SJCRH30 (cell line): ENCODE data around the gene SAE1. TPM values are rescaled to one million over a fixed set of nuclear protein-coding genes. Genes with fewer than 3 reads are reported as not detected.
"Not testable (repeated sequence)": the region's sequence is repeated elsewhere in the genome, so short reads cannot be mapped to it uniquely, and the experiment has no call there.

Source experiments
- DNase-seq, 2 experiments: peaks; one replicate each; pipeline ENCODE4 v3.0.0-alpha.2; 2015 to 2020
- H3K27ac ChIP-seq: fragments of 250-450 bp; sonication (Bioruptor Pico); 2 replicates; pipeline ENCODE4 v1.5.1; 2020; ENCODE audit warnings: mild to moderate bottlenecking, moderate library complexity
- H3K27me3 ChIP-seq: fragments of 250-450 bp; sonication (Bioruptor Pico); 2 replicates; pipeline ENCODE4 v1.5.1; 2020; ENCODE audit warnings: mild to moderate bottlenecking, moderate library complexity
- H3K36me3 ChIP-seq: fragments of 250-450 bp; sonication (Bioruptor Pico); 2 replicates; pipeline ENCODE4 v1.5.1; 2020; ENCODE audit warnings: mild to moderate bottlenecking, moderate library complexity
- H3K4me1 ChIP-seq: fragments of 250-450 bp; sonication (Bioruptor Pico); 2 replicates; pipeline ENCODE4 v1.5.1; 2020; ENCODE audit warnings: mild to moderate bottlenecking, moderate library complexity
- H3K4me3 ChIP-seq: fragments of 250-450 bp; sonication (Bioruptor Pico); 2 replicates; pipeline ENCODE4 v1.5.1; 2020; ENCODE audit warnings: mild to moderate bottlenecking, moderate library complexity
- H3K9me3 ChIP-seq: fragments of 250-450 bp; sonication (Bioruptor Pico); replicated peaks from 2 replicates; pipeline ENCODE4 v1.5.1; 2020; ENCODE audit warnings: mild to moderate bottlenecking, moderate library complexity
- total RNA-seq: library from RNA; depleted of rRNA; stranded (reverse); fragments of >200 nt; shearing (Covaris generic); gene quantifications from 2 replicates; pipeline ENCODE4 v1.2.3, GENCODE V29; 2014

The SAE1 gene
- total RNA-seq, 1 experiment from 2014 or later: 219 TPM

DNA sequence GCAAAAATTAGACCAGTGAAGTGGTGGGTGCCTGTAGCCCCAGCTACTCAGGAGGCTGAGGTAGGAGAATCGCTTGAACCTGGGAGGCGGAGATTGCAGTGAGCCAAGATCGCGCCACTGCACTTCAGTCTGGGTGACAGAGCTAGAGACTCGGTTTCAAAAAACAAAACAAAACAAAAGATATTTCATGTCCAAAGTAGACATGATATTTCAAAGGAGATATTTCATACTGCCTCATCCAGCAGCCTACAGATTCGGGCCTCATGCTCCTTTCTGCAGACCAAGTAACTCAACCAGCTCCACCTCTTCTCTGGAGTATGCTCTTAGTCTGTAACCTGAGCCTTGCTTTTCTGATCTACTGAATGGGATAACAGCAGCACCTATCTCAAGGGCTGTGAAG is 32.0 kb upstream of the SAE1 start:
- H3K4me3 ChIP-seq: no peak overlapping the region

DNA sequence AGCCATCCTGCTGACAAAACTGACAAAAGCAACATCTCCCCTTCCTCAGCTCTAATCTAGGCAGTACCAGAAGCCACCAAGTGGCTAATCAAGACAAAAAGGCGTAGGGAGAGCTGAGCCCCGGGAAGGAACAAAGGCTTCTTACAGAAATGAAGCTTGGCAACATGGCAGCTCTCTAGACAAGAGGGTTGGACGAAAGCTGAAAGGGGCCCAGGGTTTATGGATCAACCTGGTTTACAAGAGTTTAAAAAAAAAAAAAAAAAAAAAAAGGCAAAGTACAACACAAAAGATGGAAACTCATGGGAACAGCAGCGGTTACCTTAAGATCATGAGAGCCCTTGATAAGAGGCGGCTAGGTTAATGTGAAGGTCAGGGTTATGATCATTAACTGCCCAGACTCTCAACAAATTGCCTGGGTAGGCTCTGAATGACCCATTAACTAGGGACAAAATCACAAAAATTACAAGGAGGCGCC is 31.0 kb upstream of the SAE1 start:
- no peaks in the 10 kb centered on the region for H3K4me1 ChIP-seq
- no peak for DNase-seq
- no peaks in the 10 kb centered on the region for H3K9me3 ChIP-seq
- H3K4me3 ChIP-seq: no peak overlapping the region
- peaks cover 17% of the 10 kb centered on the region for H3K36me3 ChIP-seq
- H3K27me3 ChIP-seq: no peaks in the 10 kb centered on the region
- no peak overlapping the region for H3K27ac ChIP-seq

More for the DNA sequence above, 32.0 kb upstream of the SAE1 start:
- peaks cover 26% of the 10 kb centered on the region for H3K36me3 ChIP-seq
- DNase-seq: no peak
- no peaks in the 10 kb centered on the region for H3K4me1 ChIP-seq
- H3K9me3 ChIP-seq: no peaks in the 10 kb centered on the region
- H3K27me3 ChIP-seq: no peaks in the 10 kb centered on the region
- H3K27ac ChIP-seq: no peak overlapping the region

DNA sequence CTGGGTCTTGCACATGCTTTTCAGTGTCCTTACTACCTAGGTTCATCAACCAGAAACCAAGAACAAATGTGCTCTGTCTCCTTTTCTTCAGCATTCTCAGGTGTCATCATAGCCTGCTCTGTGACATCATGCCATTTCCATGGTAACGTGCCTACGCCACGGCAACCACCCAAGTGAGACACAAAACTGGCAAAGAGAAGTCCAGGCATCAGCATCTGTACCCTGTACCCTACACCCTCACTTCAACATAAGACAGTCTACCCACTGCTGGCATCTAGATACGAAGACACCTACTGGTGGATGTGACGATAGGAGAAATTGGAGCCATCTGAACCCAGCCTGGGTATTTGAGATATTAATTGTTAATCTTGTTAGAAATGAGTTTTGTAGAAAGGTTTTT is 30.3 kb upstream of the SAE1 start:
- no peak overlapping the region for H3K4me3 ChIP-seq
- H3K36me3 ChIP-seq: peaks cover 20% of the 10 kb centered on the region
- H3K4me1 ChIP-seq: no peaks in the 10 kb centered on the region
- no peaks in the 10 kb centered on the region for H3K27me3 ChIP-seq
- no peak for DNase-seq
- no peaks in the 10 kb centered on the region for H3K9me3 ChIP-seq
- no peak overlapping the region for H3K27ac ChIP-seq

DNA sequence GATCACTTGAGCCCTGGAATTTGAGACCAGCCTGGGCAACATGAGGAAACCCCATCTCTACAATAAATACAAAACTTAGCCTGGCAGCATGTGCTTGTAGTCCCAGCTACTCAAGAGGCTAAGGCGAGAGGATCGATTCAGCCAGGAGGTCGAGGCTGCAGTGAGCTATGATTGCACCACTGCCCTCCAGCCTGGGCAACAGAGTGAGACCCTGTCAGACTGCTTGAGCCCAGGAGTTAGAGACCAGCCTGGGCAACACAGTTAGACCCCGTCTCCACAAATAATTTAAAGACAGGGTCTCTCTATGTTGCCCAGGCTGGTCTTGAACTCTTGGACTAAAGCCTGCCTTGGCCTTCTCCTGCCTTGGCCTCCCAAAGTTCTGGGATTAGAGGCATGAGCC is 29.5 kb upstream of the SAE1 start:
- not testable (repeated sequence) for DNase-seq, H3K4me1 ChIP-seq, H3K4me3 ChIP-seq, H3K9me3 ChIP-seq, H3K27ac ChIP-seq, H3K27me3 ChIP-seq
- H3K36me3 ChIP-seq: peaks cover 24% of the 10 kb centered on the region

DNA sequence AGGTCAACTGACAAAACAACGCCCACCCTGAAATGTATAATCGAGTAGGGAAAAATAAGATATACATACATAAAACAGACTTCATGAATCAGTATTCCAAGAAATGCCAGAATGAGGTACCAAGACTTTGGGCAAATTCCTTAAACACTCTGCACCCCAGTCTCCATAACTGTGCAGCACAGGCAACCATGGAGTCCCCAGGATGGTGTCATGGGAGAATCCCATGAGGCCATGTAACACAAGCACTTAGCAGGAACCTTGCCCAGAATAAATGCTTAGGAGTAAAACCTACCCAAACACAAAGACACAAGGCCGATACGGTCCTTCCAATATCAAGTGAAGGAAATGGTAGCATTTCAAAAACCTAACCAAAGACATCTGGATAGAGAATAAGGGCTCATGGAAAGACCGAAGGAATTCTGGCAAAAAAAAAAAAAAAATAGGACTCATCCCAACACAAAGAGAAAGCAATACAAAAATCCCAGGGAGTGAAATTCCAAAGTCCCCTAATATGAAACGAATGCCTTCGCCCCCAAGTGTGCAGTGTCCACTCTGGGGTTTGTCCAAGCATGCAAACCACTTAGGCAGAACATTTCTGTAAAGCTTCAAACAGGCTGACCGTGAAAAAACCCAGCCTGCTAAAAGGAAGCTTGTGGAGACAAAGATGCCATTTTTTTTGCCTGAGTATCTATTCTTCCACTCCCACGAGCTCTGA is 28.1 kb upstream of the SAE1 start:
- DNase-seq: no peak
- no peaks in the 10 kb centered on the region for H3K9me3 ChIP-seq
- no peak overlapping the region for H3K4me3 ChIP-seq
- H3K27ac ChIP-seq: no peak overlapping the region
- H3K27me3 ChIP-seq: no peaks in the 10 kb centered on the region
- peaks cover 26% of the 10 kb centered on the region for H3K36me3 ChIP-seq
- no peaks in the 10 kb centered on the region for H3K4me1 ChIP-seq

DNA sequence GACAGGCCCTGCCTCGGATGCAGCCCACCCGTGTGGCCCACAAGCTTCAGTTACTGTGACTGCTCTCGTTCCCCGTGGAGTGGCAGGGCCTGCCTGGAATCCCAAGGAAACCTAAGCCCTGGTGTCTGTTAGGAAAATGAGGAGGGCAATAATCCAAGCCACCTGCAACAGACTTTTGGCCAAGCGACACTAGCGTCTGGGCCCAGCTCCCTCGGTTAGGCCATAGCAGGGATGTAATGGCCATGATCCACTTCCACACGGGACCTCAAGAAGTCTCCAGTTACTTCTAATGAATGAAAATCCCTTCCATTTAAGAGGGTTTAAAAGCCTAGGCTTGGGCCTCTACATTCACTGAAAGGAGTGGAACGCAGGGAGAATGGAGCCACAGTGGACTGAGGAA is 26.0 kb upstream of the SAE1 start:
- Histone ChIP-seq H3K36me3 (peaks cover 31% of the 10 kb centered on the region), H3K27ac (no peak overlapping the region), H3K4me3 (no peak overlapping the region), H3K27me3 (no peaks in the 10 kb centered on the region), H3K9me3 (no peaks in the 10 kb centered on the region), H3K4me1 (peaks cover 3% of the 10 kb centered on the region; the same call in 1 of the 2 replicates)
- no peak for DNase-seq

DNA sequence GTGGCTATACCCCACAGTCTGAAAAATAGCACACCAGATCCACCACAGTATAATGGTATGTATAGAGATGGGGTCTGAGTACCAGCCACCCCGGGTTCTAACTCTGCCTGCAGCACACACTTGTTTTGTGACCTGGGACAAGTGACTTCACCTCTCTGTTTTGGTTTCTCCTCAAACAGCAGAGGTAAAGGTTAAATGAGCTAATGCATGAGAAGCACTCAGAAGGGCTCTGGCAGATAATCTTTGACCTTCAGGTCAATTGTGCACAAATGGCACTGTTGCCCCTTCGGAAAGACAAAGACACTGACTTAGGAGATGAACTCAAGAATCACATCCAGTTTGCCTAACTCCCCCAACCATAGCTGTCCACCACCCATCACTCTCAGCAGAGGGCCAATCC is 24.8 kb upstream of the SAE1 start:
- no peak overlapping the region for H3K27ac ChIP-seq
- H3K9me3 ChIP-seq: no peaks in the 10 kb centered on the region
- DNase-seq: no peak
- no peaks in the 10 kb centered on the region for H3K27me3 ChIP-seq
- no peak overlapping the region for H3K4me3 ChIP-seq
- H3K36me3 ChIP-seq: peaks cover 24% of the 10 kb centered on the region
- H3K4me1 ChIP-seq: peaks cover 8% of the 10 kb centered on the region; the same call in 1 of the 2 replicates

DNA sequence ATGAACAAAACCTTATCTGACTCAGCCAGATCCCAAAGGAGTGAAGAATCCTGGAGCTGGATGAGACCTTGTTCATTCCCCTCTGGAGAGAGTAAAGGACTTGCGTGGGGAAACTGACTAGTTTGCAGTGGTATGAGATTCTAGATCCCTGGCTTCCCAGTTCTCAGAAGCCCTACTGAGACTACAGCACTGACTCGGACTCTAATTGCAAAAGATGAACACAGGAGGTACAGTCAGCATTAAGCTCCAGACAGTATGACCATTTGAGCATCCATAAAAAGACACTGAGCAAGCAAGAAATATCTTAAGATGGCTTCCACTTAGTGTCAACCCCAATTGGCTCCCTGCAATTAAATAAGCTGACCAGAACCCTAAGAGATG is 23.8 kb upstream of the SAE1 start:
- no peaks in the 10 kb centered on the region for H3K9me3 ChIP-seq
- H3K27me3 ChIP-seq: no peaks in the 10 kb centered on the region
- H3K4me3 ChIP-seq: no peak overlapping the region
- H3K4me1 ChIP-seq: peaks cover 8% of the 10 kb centered on the region; the same call in 1 of the 2 replicates
- no peak for DNase-seq
- H3K27ac ChIP-seq: no peak overlapping the region
- peaks cover 23% of the 10 kb centered on the region for H3K36me3 ChIP-seq

DNA sequence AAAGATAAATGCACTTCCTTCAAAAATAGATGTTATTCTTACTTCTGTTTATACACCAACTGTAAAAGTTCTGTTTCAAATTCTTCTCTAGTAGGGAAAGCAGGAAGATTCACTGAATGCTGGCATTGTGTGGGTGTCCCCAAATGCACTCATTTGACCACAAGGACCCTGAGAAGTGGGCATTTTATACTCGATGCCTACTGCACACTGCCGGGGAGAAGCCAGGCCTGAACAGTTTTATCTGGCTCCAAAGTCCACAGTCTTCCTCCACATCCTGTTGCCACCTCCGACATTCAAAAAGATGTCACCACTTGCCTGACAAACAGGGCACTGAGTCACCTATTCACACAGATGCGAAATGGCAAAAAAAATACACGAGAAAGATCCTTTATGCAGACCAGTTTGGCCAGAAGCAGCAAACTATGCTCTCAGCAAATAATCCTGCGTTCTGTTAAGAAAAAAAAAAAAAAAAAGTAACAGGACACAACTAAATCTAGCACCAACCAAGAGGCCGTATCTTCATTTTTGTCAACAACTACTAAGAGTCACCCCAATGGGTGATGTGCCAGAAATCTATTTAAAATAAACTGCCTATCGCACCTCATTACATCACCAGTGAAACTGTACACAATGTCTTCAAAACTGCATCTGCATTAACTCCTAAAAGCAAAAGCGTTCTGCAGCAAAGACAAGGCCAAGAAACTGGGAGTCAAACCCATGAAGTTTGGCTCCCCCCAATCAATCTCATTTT is 23.3 kb upstream of the SAE1 start:
- no peaks in the 10 kb centered on the region for H3K9me3 ChIP-seq
- peaks cover 8% of the 10 kb centered on the region; the same call in 1 of the 2 replicates for H3K4me1 ChIP-seq
- no peak overlapping the region for H3K27ac ChIP-seq
- H3K4me3 ChIP-seq: no peak overlapping the region
- no peaks in the 10 kb centered on the region for H3K27me3 ChIP-seq
- H3K36me3 ChIP-seq: peaks cover 23% of the 10 kb centered on the region
- DNase-seq: no peak

DNA sequence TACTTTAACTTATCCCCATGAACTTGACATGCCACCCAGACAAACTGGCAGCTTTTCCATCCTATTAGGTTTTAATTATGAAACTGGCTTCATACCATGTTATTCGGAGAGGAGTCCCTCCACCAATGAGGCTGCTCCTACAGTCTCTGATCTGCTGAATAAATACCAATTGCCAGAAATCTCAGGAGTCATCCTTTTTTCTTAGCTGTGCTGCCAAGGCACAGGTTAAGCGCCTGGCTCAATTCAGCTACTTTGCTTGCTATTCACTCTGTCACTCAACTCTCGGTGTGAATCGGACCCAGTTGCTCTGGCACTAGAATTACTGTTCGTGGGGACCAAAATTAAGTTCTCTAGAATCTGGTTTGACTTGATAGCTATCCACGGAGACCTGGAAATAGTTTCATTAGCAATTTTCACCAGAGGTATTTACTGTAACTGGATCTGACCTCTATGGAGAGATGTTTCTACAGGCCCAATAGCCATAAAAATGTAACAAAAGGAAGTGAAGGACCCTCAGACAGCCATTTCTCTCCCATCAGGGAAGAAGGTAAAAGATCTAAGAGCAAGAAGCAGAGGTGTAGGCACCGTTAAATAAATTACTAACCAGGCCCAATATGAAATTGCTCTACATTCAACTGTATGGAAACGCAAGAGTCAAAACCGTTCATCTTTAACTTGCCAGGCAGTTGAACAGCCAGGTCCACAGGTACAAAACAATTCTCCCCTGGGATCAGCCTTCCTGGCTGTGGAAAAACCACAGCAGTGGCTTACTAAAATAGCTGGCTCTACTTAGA is 22.5 kb upstream of the SAE1 start:
- Histone ChIP-seq H3K4me3 (no peak overlapping the region), H3K27ac (no peak overlapping the region), H3K9me3 (no peaks in the 10 kb centered on the region), H3K4me1 (peaks cover 8% of the 10 kb centered on the region; the same call in 1 of the 2 replicates), H3K36me3 (peaks cover 18% of the 10 kb centered on the region), H3K27me3 (no peaks in the 10 kb centered on the region)
- DNase-seq: no peak

DNA sequence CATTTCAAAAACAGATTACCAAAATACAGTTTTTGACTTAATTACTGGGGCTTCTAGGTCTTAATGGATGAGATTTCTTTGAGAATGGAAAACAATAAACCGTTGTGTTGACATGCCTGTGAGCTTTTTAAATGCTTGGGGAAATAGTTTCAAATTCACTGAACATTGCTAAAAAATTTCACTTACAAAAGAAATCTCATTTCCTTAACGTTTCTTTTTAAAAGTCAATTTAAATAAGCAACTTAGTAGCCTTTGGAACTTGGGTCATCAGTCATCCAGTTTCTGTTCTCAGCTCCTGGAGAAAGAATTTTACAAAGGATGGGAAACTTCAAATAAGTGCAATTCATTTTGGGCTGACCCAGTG is 21.5 kb upstream of the SAE1 start:
- Histone ChIP-seq H3K4me1 (peaks cover 8% of the 10 kb centered on the region; the same call in 1 of the 2 replicates), H3K4me3 (no peak overlapping the region), H3K9me3 (no peaks in the 10 kb centered on the region), H3K27me3 (no peaks in the 10 kb centered on the region), H3K36me3 (peaks cover 18% of the 10 kb centered on the region), H3K27ac (no peak overlapping the region)
- no peak for DNase-seq

DNA sequence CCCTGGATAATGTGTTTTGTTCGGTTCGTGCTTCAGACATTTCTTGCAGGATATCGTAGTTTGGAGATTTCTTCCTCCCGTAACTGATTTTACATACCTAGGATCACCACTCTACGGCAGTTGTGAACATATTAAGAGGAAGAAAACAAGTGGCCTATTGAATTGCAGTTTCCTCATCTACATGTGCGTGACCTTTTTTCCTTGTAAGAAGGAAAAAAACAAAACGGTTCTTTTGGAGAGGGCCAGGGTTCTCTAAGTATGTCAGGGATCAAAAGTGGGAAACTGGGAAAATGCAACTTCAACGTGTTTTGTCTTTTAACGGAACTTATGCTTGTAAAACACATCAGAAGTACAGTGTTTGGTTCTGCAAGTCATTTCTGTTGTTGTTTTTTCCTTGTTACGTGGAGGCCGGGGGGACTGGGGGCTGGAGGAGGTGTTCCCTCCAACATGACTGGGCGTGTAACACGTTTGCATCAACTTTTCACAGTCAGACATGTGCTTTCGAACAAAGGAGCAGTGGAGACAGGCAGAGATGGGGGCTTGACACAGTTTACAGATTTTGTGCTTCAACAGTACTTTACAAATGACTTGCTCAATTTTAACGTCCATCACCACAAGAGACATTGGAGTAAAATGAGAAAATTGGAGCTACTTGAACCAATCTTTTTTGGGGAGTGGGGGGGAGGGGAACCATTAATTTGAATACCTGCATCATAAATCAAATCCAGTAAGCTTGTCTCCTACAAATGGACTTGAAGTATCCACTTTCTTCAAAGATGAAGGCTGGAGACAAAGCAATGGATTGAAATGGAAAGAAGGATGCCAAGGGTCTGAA is 20.9 kb upstream of the SAE1 start:
- Histone ChIP-seq H3K4me1 (peaks cover 8% of the 10 kb centered on the region; the same call in 1 of the 2 replicates), H3K4me3 (peak overlapping the region; percentile 83), H3K27me3 (no peaks in the 10 kb centered on the region), H3K36me3 (peaks cover 18% of the 10 kb centered on the region), H3K27ac (no peak overlapping the region), H3K9me3 (no peaks in the 10 kb centered on the region)
- no peak for DNase-seq

DNA sequence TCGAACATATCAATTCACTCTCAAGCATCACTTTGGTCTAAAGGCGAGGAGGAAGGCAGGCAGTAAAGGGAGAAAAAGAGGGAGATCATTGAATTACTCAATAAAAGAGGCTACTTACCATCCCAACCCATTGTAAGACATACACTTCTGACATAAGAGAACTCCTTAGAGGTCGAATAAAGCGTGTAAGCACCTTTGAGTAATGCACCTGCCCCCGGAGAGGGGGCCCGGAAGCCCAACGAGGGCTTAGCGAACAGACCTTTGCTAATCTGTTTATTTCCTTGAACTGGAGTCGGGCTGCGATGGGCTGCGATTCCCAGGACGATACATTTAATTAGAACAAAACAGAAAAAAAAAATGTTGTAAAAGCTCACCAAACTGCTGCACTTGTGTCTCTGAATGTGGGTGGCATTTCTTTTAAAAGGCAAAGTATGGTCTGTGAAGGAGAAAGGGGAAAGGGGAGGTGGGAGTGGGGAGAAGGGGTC is 20.1 kb upstream of the SAE1 start:
- H3K27me3 ChIP-seq: no peaks in the 10 kb centered on the region
- peak overlapping the region; percentile 83 for H3K4me3 ChIP-seq
- peak overlapping the region; percentile 99 for H3K27ac ChIP-seq
- no peak for DNase-seq
- H3K36me3 ChIP-seq: peaks cover 12% of the 10 kb centered on the region
- H3K4me1 ChIP-seq: peaks cover 8% of the 10 kb centered on the region; the same call in 1 of the 2 replicates
- no peaks in the 10 kb centered on the region for H3K9me3 ChIP-seq
